Measurements from ENCODE around the gene B9D2. TPM values are rescaled to one million over a fixed set of nuclear protein-coding genes. Genes with fewer than 3 reads are reported as not detected.
"Not testable (repeated sequence)": the region's sequence is repeated elsewhere in the genome, so short reads cannot be mapped to it uniquely, and the experiment has no call there.

Gene B9D2
- total RNA-seq, 4 donors from 2014 or later, result 5.9 to 12.5 (median 9.9) TPM

- Histone ChIP-seq H3K27ac (no peak overlapping the region), H3K4me1 (peaks cover 18 to 34% of the 10 kb centered on the region in 2 donors), H3K9me3 (no peaks in the 10 kb centered on the region), H3K27me3 (no peaks in the 10 kb centered on the region), H3K4me3 (replicated peaks in 1 of 3) (no peak overlapping the region), H3K36me3 (no peaks in the 10 kb centered on the region)
- 95 to 100% methylated on average over 8 of the region's 8 CpGs for WGBS, 2 donors
- no peak for TF ChIP-seq CTCF (IDR thresholded peaks at IDR 0.05)
- no peak for TF ChIP-seq POLR2A (IDR thresholded peaks at IDR 0.05)
- intact Hi-C loops (cut with DNase I), result no loop called here
- no peak for DNase-seq
Observed at GRCh38 chr19:41371541-41371940, 7.6 kb upstream of the B9D2 start.

DNA sequence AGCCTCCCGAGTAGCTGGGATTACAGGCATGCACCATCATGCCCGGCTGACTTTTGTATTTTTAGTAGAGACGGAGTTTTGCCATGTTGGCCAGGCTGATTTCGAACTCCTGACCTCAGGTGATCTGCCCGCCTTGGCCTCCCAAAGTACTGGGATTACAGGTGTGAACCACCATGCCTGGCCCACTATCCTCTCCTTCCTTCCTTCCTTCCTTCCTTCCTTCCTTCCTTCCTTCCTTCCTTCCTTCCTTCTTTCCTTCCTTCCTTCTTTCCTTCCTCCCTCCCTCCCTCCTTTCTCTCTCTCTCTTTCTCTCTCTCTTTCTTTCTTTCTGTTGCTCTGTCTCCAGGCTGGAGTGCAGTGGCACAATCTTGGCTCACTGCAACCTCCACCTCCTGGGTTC is 7.2 kb upstream of the B9D2 start:
- H3K4me3 ChIP-seq (replicated peaks in 1 of 3); H3K27me3 ChIP-seq; DNase-seq; H3K9me3 ChIP-seq; H3K36me3 ChIP-seq; intact Hi-C loops (cut with DNase I); H3K27ac ChIP-seq: not testable (repeated sequence)
- WGBS, 2 donors, result 88 to 99% methylated on average over 5 of the region's 5 CpGs
- H3K4me1 ChIP-seq, result peaks cover 22 to 38% of the 10 kb centered on the region in 2 donors

DNA sequence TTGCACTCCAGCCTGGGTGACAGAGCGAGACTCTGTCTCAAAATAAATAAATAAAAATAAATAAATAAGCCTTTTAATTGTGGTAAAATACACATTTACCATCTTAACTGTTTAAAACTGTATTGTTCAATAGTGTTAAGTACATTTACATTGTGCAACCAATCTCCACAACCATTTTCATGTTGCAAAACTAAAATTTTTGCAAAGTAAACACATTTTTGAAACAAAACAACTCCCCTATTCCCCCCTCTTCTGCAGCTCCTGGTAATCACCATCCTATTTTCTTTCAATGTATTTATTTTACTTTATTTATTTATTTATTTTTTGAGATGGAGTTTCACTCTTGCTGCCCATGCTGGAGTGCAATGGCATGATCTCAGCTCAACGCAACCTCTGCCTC is 5.8 kb upstream of the B9D2 start:
- TF ChIP-seq CTCF (IDR thresholded peaks at IDR 0.05) (no peak), POLR2A (IDR thresholded peaks at IDR 0.05) (no peak)
- no peak overlapping the region for H3K4me3 ChIP-seq (replicated peaks in 1 of 3)
- no peak overlapping the region for H3K27ac ChIP-seq
- H3K9me3 ChIP-seq, result no peaks in the 10 kb centered on the region
- peaks cover 21 to 33% of the 10 kb centered on the region in 2 donors for H3K4me1 ChIP-seq
- H3K27me3 ChIP-seq, result no peaks in the 10 kb centered on the region
- WGBS, 2 donors, result 91 to 96% methylated on average over 2 of the region's 2 CpGs
- intact Hi-C loops (cut with DNase I), result no loop called here
- H3K36me3 ChIP-seq, result no peaks in the 10 kb centered on the region
- no peak for DNase-seq

DNA sequence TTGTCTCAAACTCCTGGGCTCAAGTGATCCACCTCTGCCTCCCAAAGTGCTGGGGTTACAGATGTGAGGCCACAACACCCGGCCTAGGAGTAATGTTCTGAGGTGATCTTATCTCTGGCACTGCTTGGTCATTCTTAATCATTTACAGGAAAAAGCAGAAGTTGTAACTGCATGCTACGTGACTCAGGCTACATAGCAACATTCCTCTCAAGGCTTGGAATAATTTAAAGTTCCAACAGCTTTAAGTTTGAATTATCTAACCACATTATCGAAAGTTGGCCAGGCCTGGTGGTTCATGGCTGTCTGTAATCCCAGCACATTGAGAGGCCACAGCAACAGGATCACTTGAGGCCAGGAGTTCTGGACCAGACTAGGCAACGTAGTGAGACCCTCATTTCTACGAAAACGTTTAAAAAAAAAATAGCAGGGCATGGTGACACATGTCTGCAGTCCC is 3.9 kb upstream of the B9D2 start:
- Histone ChIP-seq H3K4me3 (replicated peaks in 1 of 3) (no peak overlapping the region), H3K27me3 (no peaks in the 10 kb centered on the region), H3K27ac (no peak overlapping the region), H3K9me3 (no peaks in the 10 kb centered on the region), H3K4me1 (peaks cover 18 to 30% of the 10 kb centered on the region in 2 donors), H3K36me3 (no peaks in the 10 kb centered on the region)
- intact Hi-C loops (cut with DNase I), result no loop called here
- WGBS, 2 donors, result 74 to 88% methylated on average over 5 to 6 of the region's 6 CpGs
- TF ChIP-seq POLR2A (IDR thresholded peaks at IDR 0.05) (no peak), CTCF (IDR thresholded peaks at IDR 0.05) (no peak)
- no peak for DNase-seq

DNA sequence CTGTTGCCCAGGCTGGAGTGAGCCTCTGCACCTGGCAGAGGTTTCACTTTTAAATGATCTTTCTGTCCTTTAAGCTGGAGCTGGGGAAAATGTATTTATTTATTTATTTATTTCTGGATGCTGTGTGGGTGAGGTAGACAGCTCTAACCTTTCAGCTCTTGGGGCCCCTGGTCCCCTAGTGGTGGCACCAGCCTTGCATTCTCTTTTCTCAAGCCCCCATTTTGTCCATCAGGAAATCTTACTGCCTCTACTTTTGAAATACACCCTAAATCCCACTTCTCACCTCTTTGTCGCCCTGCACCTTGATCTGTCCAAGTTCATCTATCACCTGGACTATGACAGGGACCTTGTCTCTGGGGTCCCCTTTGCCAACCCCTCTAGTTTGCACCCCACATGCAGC is 2.1 kb upstream of the B9D2 start:
- Histone ChIP-seq H3K27me3 (no peaks in the 10 kb centered on the region), H3K9me3 (no peaks in the 10 kb centered on the region), H3K4me1 (peaks cover 18 to 32% of the 10 kb centered on the region in 2 donors), H3K27ac (no peak overlapping the region), H3K36me3 (no peaks in the 10 kb centered on the region), H3K4me3 (replicated peaks in 1 of 3) (no peak overlapping the region)
- DNase-seq, result no peak
- WGBS, 2 donors, result 92 to 100% methylated on average over 1 of the region's 1 CpG
- intact Hi-C loops (cut with DNase I), result no loop called here
- TF ChIP-seq CTCF (IDR thresholded peaks at IDR 0.05) (no peak), POLR2A (IDR thresholded peaks at IDR 0.05) (no peak)
